GM12892 (cell line): ENCODE measurements around the gene TBL1X.
A peak's percentile ranks its signal among the peaks of the same experiment; 100 is the strongest.

Experiments used
- DNase-seq: peaks from one replicate; pipeline ENCODE4 v3.0.0; 2011; ENCODE audit not compliant: insufficient read length
- FAIRE-seq: peaks from 2 replicates; lab custom pipeline; 2011; peaks lifted over from hg19 to GRCh38; lab: Jason Lieb, UNC
- POLR2A ChIP-seq: IDR thresholded peaks from 2 replicates; pipeline ENCODE4 v1.6.1; 2011; ENCODE audit warnings: low read depth, low read length, control low read depth
- POLR2AphosphoS5 ChIP-seq: IDR thresholded peaks from 2 replicates; pipeline ENCODE4 v1.6.1; 2011; ENCODE audit warnings: low read depth, low read length, control low read depth
- TAF1 ChIP-seq: IDR thresholded peaks from 2 replicates; pipeline ENCODE4 v1.6.1; 2011; ENCODE audit warnings: low read depth, mild to moderate bottlenecking, control low read depth, low read length, borderline replicate concordance

The TBL1X gene

GRCh38 chrX:9647431-9647830 is 182.6 kb downstream of the TBL1X start:
- FAIRE-seq (no peak), DNase-seq (no peak)
- TF ChIP-seq POLR2A (no peak), POLR2AphosphoS5 (no peak), TAF1 (no peak)

- DNase-seq (no peak), FAIRE-seq (peak; percentile 9)
- TF ChIP-seq TAF1: no peak
- TF ChIP-seq POLR2AphosphoS5: no peak
- TF ChIP-seq POLR2A: no peak
Observed at GRCh38 chrX:9650091-9650490, 185.2 kb downstream of the TBL1X start.

GRCh38 chrX:9651737-9652136 is 186.9 kb downstream of the TBL1X start:
- FAIRE-seq: no peak
- no peak for DNase-seq
- TF ChIP-seq POLR2AphosphoS5 (no peak), TAF1 (no peak), POLR2A (no peak)

- TF ChIP-seq POLR2AphosphoS5 (no peak), POLR2A (no peak), TAF1 (no peak)
- no peak for FAIRE-seq
- no peak for DNase-seq
Observed at GRCh38 chrX:9654929-9655328, 190.1 kb downstream of the TBL1X start.

- FAIRE-seq: peak; percentile 71
- no peak for DNase-seq
- no peak for TF ChIP-seq POLR2AphosphoS5
Observed at GRCh38 chrX:9656277-9656676, 191.4 kb downstream of the TBL1X start.

GRCh38 chrX:9656871-9657270 is 192.0 kb downstream of the TBL1X start:
- peak; percentile 9 for FAIRE-seq
- no peak for TF ChIP-seq POLR2A
- DNase-seq: no peak

- FAIRE-seq (peak; percentile 70), DNase-seq (no peak)
- TF ChIP-seq TAF1: no peak
Observed at GRCh38 chrX:9657590-9658256, 192.9 kb downstream of the TBL1X start.

GRCh38 chrX:9658409-9658808 is 193.6 kb downstream of the TBL1X start:
- DNase-seq (no peak), FAIRE-seq (no peak)
- no peak for TF ChIP-seq POLR2A
- no peak for TF ChIP-seq TAF1
- TF ChIP-seq POLR2AphosphoS5: no peak

GRCh38 chrX:9659571-9660195 is 194.8 kb downstream of the TBL1X start:
- FAIRE-seq: no peak
- TF ChIP-seq TAF1: no peak
- no peak for TF ChIP-seq POLR2AphosphoS5
- no peak for TF ChIP-seq POLR2A
- no peak for DNase-seq

GRCh38 chrX:9662148-9662547 is 197.3 kb downstream of the TBL1X start:
- DNase-seq (no peak), FAIRE-seq (no peak)
- TF ChIP-seq POLR2AphosphoS5 (no peak), TAF1 (no peak), POLR2A (no peak)

GRCh38 chrX:9663216-9663615 is 198.4 kb downstream of the TBL1X start:
- TF ChIP-seq POLR2AphosphoS5 (no peak), POLR2A (no peak), TAF1 (no peak)
- peak; percentile 73 for FAIRE-seq

GRCh38 chrX:9664224-9664623 is 199.4 kb downstream of the TBL1X start:
- FAIRE-seq: no peak
- TF ChIP-seq POLR2AphosphoS5 (no peak), TAF1 (no peak), POLR2A (no peak)

More at GRCh38 chrX:9663216-9663615, 198.4 kb downstream of the TBL1X start:
- DNase-seq: no peak

More at GRCh38 chrX:9664224-9664623, 199.4 kb downstream of the TBL1X start:
- DNase-seq: no peak
